ENCODE results near the gene LRRC56. TPM values are rescaled to one million over a fixed set of nuclear protein-coding genes. Genes with fewer than 3 reads are reported as not detected.

LRRC56 gene
- total RNA-seq, 1 experiment from 2014 or later: 3.4 TPM

DNA sequence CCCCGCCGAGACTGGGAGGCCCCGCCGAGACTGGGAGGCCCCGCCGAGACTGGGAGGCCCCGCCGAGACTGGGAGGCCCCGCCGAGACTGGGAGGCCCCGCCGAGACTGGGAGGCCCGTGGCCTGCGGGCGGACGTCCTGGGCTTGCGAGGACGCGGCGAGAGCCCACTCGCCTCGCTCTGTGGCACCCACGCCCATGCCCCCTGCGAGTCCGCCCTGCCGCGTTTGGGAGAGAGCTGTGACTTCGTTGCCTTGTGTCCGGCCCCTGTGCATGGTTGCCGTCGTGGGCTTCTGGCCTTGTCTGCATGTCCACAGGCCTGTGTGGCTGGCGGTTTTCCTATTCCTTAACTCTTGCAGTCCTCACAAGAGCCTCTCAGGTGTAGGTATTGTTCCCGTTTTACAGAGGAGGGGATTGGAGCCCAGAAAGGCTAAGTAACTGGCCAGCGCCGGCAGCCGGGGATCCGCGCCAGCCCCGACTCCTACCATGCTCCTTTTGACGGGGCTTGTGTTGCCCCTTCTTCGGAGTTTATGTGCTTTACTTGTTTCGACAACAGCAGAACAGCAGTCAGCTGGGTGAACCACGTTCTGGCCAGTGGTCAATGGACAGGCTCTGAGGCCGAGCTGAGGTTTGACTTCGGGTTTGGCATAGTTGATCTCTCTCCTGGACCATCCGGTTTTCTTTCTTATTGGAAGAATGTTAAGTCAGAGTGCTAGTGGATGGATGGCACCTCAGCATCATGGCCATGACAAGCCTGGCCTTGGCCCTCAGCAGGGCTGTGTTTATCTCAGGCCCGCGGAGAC lies 39.7 kb downstream of the LRRC56 start:
- peaks cover 23 to 28% of the 10 kb centered on the region in 2 experiments for H3K4me1 Mint-ChIP-seq
- Histone ChIP-seq H2AK5ac (ENCODE audit: insufficient read length, low read length) (no peak overlapping the region), H3K23me2 (ENCODE audit: insufficient read length, low read depth, low read length, poor library complexity, severe bottlenecking) (peaks cover 16% of the 10 kb centered on the region), H3K9me3 (ENCODE audit: control insufficient read depth, low read depth, low read length) (no peaks in the 10 kb centered on the region), H2BK15ac (ENCODE audit: low read depth, low read length) (no peak overlapping the region), H3K56ac (ENCODE audit: insufficient read length, low read depth, low read length) (no peak overlapping the region), H2AFZ (ENCODE audit: low read length) (no peak overlapping the region), H3K79me2 (ENCODE audit: insufficient read depth, low read length) (peaks cover 42% of the 10 kb centered on the region; the same call in 1 of the 2 replicates), H2BK5ac (ENCODE audit: insufficient read length, low read length) (no peak overlapping the region), H3K4me2 (ENCODE audit: insufficient read depth, insufficient read length, low read length) (peak overlapping the region; percentile 94), H3K14ac (ENCODE audit: insufficient read depth, low read length) (peak overlapping the region; percentile 84), H2BK120ac (ENCODE audit: low read depth, low read length, poor library complexity, severe bottlenecking) (no peak overlapping the region), H2BK12ac (ENCODE audit: insufficient read length, low read depth, low read length) (no peak overlapping the region), H4K91ac (ENCODE audit: insufficient read length, low read depth, low read length) (no peak overlapping the region), H3K18ac (ENCODE audit: insufficient read length, low read depth, low read length) (peak overlapping the region; percentile 52), H3K4ac (ENCODE audit: low read depth, low read length) (no peak overlapping the region), H4K20me1 (ENCODE audit: control insufficient read depth, insufficient read depth, insufficient read length) (no peaks in the 10 kb centered on the region), H4K8ac (replicated peaks; ENCODE audit: insufficient read length, low read depth, low read length) (no peak overlapping the region), H3T11ph (ENCODE audit: low read length) (no peak overlapping the region), H3K9ac (ENCODE audit: extremely low read depth, insufficient read length, low read length) (peak overlapping the region; percentile 93), H3K27ac (ENCODE audit: insufficient read length, low read depth, low read length) (no peak overlapping the region), H3K4me1 (ENCODE audit: insufficient read depth, low read length) (no peaks in the 10 kb centered on the region), H3K27me3 (ENCODE audit: insufficient read depth, low read length) (no peaks in the 10 kb centered on the region; the same call in 1 of the 2 replicates), H4K5ac (ENCODE audit: insufficient read length, low read depth, low read length) (no peak overlapping the region), H3K23ac (ENCODE audit: insufficient read length, low read depth, low read length) (peak overlapping the region; percentile 19), H2BK20ac (ENCODE audit: low read depth, low read length, poor library complexity, severe bottlenecking) (no peak overlapping the region), H3K79me1 (ENCODE audit: insufficient read depth, low read depth, low read length, poor library complexity, severe bottlenecking) (peaks cover 10% of the 10 kb centered on the region)
- WGBS (ENCODE audit: extremely low coverage, insufficient read length, low lambda C conversion rate): no CpG with 5 or more reads among the region's 48 CpGs
- peaks cover 8 to 19% (median 11%) of the 10 kb centered on the region in 3 experiments; a peak in 6 of 7 replicates for H3K36me3 Mint-ChIP-seq (ENCODE audit: insufficient read depth in 1 of 3, low read depth in 3 of 3)
- DNase-seq: no peak
- peak overlapping the region; percentile 86 to 91 for H3K4me3 Mint-ChIP-seq
- H3K27me3 Mint-ChIP-seq (ENCODE audit: low read depth): peaks cover 14% of the 10 kb centered on the region
- H3K27ac Mint-ChIP-seq: peak overlapping the region; percentile 66 to 81 (median 79); a peak in 5 of 7 replicates
- H3K9me3 Mint-ChIP-seq: no peaks in the 10 kb centered on the region
- TF ChIP-seq, protein P1, sequence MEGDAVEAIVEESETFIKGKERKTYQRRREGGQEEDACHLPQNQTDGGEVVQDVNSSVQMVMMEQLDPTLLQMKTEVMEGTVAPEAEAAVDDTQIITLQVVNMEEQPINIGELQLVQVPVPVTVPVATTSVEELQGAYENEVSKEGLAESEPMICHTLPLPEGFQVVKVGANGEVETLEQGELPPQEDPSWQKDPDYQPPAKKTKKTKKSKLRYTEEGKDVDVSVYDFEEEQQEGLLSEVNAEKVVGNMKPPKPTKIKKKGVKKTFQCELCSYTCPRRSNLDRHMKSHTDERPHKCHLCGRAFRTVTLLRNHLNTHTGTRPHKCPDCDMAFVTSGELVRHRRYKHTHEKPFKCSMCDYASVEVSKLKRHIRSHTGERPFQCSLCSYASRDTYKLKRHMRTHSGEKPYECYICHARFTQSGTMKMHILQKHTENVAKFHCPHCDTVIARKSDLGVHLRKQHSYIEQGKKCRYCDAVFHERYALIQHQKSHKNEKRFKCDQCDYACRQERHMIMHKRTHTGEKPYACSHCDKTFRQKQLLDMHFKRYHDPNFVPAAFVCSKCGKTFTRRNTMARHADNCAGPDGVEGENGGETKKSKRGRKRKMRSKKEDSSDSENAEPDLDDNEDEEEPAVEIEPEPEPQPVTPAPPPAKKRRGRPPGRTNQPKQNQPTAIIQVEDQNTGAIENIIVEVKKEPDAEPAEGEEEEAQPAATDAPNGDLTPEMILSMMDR (conservative IDR thresholded peaks at IDR 0.05): no peak
